ENCODE measurements around the gene RPRD1B. TPM values are rescaled to one million over a fixed set of nuclear protein-coding genes. Genes with fewer than 3 reads are reported as not detected.

RPRD1B gene
- total and polyA plus RNA-seq, 3 experiments from 2014 or later, result 5.2 to 39.1 (median 39.1) TPM

DNA sequence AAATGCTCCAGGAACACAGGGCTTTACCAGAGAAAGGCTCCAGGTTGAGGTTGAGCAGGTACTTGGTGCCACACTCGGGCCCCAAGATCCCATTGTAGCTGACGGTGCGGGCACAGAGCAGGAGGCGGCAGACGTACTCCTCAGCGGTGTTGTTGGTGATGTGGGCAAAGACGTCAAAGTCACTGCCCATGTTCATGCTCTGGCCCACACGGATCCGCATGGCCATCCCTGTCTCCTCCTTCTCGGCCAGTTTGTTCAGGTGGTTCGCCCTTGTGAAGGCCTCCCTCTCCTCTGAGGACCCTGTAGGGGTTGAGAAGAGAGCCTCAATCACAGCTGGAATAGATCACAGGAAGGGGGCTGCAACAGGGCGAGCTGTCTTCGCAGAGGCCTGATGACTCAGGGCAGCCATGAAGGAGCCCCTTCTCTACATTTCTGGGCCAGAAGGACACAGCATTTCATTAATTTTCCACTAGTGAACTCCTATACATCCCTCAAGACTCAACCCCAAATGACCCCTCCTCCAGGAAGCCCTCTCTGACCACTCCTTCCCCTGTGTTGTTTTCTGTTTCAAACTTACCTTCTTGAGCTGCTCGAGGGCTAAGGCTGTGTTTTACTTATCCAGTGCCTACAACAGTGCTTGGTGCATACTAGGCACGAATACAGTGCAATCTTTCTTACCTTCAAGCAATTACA lies 104.7 kb downstream of the RPRD1B start:
- peaks cover 2 to 6% (median 6%) of the 10 kb centered on the region in 3 donors for H3K4me1 Mint-ChIP-seq
- CTCF ChIA-PET, result no interaction called here
- Histone ChIP-seq H3K36me3 (ENCODE audit: insufficient read depth, low read length) (no peaks in the 10 kb centered on the region), H3K27ac (ENCODE audit: low read depth, low read length) (no peak overlapping the region), H3K4me1 (ENCODE audit: insufficient read depth, low read length) (no peaks in the 10 kb centered on the region), H3K27me3 (ENCODE audit: insufficient read depth, low read length, poor library complexity, severe bottlenecking) (no peaks in the 10 kb centered on the region), H3K4me3 (ENCODE audit: low read length) (no peak overlapping the region), H3K9me3 (ENCODE audit: low read length) (no peaks in the 10 kb centered on the region)
- POLR2A ChIA-PET, result no interaction called here
- no peak overlapping the region for H3K4me3 Mint-ChIP-seq
- no peak for DNase-seq
- H3K27me3 Mint-ChIP-seq, result peaks cover 0 to 2% of the 10 kb centered on the region in 2 donors
- no peaks in the 10 kb centered on the region for H3K9me3 Mint-ChIP-seq
- no peaks in the 10 kb centered on the region for H3K36me3 Mint-ChIP-seq
- peak overlapping the region in 1 of 8 donors; percentile 82 for H3K27ac Mint-ChIP-seq

DNA sequence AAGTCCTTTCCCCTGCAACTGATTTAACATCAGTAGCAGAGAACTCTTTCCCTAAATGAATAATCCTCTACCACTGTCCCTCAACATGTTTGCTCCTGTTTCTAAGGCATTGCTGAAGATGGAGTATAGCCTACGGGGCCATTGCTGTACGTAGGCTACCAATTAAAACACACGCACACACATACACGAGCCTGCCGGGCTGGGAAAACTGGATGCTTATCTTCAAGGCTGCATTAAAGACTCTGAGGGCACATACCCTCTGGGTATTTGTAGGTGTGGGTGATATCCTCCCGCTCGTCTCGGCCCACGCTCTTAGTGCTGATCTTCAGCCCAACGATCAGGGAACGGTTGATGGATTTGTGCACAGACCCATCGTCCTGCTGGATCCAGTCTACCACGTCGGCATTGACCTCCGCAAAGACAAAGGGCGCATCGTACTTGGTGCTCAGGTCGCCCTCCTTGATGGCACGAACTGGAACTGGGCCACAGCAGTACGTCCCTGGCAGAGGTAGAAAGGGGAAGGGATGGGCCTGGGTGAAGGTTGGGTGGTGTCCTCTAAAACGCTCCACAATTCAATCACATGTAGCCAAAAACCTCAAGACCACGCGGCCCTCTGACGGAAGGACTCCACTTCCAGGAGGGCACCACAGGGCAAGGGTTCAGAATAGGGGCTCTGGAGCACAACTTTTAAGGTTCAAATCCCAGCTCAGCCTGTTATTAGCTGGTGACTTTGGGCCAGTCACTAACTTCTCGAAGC lies 105.8 kb downstream of the RPRD1B start:
- Mint-ChIP-seq H3K27me3 (peaks cover 0 to 2% of the 10 kb centered on the region in 2 donors), H3K27ac (peak overlapping the region in 1 of 8 donors; percentile 71), H3K4me1 (peaks cover 2 to 5% (median 5%) of the 10 kb centered on the region in 3 donors), H3K9me3 (no peaks in the 10 kb centered on the region), H3K4me3 (no peak overlapping the region), H3K36me3 (no peaks in the 10 kb centered on the region)
- Histone ChIP-seq H3K4me3 (ENCODE audit: low read length) (no peak overlapping the region), H3K36me3 (ENCODE audit: insufficient read depth, low read length) (no peaks in the 10 kb centered on the region), H3K9me3 (ENCODE audit: low read length) (no peaks in the 10 kb centered on the region), H3K4me1 (ENCODE audit: insufficient read depth, low read length) (no peaks in the 10 kb centered on the region), H3K27me3 (ENCODE audit: insufficient read depth, low read length, poor library complexity, severe bottlenecking) (no peaks in the 10 kb centered on the region), H3K27ac (ENCODE audit: low read depth, low read length) (no peak overlapping the region)
- POLR2A ChIA-PET, result no interaction called here
- no peak for DNase-seq
- CTCF ChIA-PET, result interaction anchor here (0.8 kb wide), 1 partner anchor 25 kb away, joined by 3 read pairs; no protein-coding TSS in a partner anchor

DNA sequence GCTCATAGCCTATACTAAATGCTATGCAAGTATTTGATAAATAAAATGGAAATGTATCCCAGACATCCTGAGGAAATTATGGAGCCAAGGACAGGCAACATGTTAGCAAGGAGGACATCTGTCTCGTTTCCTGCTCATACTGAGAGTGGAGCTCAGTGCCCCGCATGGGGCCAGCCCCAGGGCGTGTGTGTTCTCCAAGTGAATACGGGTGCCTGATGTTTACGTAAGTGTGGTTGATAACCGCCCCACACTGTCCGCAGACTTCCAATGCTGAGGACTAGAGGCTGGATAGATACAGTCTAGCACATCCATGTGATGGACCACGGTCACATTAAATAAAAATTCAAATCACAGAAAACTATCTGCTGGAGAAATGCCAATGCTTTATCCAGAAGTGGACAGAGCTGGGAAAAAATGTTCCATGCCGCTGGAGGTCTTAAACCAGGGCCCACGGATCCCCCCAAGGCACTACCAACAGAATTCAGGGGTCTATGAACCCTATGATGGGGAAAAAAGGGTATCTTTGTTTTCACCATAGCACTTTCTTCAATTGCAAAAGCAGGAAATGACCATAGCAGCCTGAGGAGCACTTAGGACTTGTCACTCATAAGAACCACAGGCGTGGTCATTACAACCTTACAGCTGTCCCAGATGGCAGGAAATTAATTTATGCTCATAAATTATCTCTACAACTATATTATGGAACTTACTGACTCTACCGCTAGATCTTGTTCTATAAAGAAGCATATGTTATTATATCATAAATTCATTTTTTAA lies 106.6 kb downstream of the RPRD1B start:
- no peak overlapping the region for H3K27ac ChIP-seq (ENCODE audit: low read depth, low read length)
- H3K4me3 ChIP-seq (ENCODE audit: low read length), result no peak overlapping the region
- peaks cover 0 to 2% of the 10 kb centered on the region in 2 donors for H3K27me3 Mint-ChIP-seq
- no peak overlapping the region for H3K4me3 Mint-ChIP-seq
- ChIA-PET CTCF (interaction anchor here (0.8 kb wide), 1 partner anchor 24 kb away, joined by 3 read pairs; no protein-coding TSS in a partner anchor), POLR2A (no interaction called here)
- H3K36me3 Mint-ChIP-seq, result no peaks in the 10 kb centered on the region
- H3K9me3 ChIP-seq (ENCODE audit: low read length), result no peaks in the 10 kb centered on the region
- no peak overlapping the region for H3K27ac Mint-ChIP-seq
- H3K4me1 Mint-ChIP-seq, result no peaks in the 10 kb centered on the region
- no peak for DNase-seq
- H3K36me3 ChIP-seq (ENCODE audit: insufficient read depth, low read length), result no peaks in the 10 kb centered on the region
- no peaks in the 10 kb centered on the region for H3K4me1 ChIP-seq (ENCODE audit: insufficient read depth, low read length)
- H3K27me3 ChIP-seq (ENCODE audit: insufficient read depth, low read length, poor library complexity, severe bottlenecking), result no peaks in the 10 kb centered on the region
- no peaks in the 10 kb centered on the region for H3K9me3 Mint-ChIP-seq

DNA sequence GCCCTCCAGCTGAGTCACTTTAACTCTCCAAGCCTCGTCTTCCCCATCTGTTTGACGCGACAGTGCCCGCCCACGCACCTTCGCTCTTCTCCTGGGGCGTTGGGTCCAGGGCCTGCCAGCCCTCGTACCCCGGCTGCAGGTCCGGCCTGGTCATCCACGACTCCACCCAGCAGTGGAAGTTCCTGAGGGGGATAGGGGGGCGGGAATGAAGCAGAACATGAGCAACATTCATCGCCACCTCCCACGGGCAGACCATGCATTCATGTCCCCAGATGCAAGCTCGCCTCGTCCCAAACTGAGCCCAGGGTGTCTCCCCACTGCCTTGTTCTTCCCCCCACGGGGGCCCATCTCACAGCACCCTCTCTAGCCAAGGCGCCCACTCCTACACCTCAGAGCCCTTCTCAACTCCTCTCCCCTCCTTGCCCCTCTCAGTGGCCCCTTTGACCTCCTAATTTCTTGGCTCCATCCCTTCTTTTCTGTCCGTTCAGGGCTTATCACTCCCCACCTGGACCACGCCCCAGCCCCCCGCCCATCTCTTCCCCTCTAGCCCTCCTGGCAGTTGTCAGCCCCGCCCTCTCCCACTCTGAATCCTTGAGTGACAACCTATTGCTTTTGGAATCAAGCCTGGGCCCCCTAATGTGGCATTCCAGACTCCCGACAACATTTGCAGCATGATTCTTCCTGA lies 107.8 kb downstream of the RPRD1B start:
- Histone ChIP-seq H3K27ac (ENCODE audit: low read depth, low read length) (no peak overlapping the region), H3K9me3 (ENCODE audit: low read length) (no peaks in the 10 kb centered on the region), H3K4me3 (ENCODE audit: low read length) (no peak overlapping the region), H3K27me3 (ENCODE audit: insufficient read depth, low read length, poor library complexity, severe bottlenecking) (no peaks in the 10 kb centered on the region), H3K4me1 (ENCODE audit: insufficient read depth, low read length) (no peaks in the 10 kb centered on the region), H3K36me3 (ENCODE audit: insufficient read depth, low read length) (no peaks in the 10 kb centered on the region)
- POLR2A ChIA-PET, result no interaction called here
- H3K4me1 Mint-ChIP-seq, result no peaks in the 10 kb centered on the region
- CTCF ChIA-PET, result no interaction called here
- no peaks in the 10 kb centered on the region for H3K9me3 Mint-ChIP-seq
- H3K27me3 Mint-ChIP-seq, result peaks cover 2 to 3% of the 10 kb centered on the region in 2 donors
- peak overlapping the region in 1 of 8 donors; percentile 74 for H3K27ac Mint-ChIP-seq
- H3K36me3 Mint-ChIP-seq, result no peaks in the 10 kb centered on the region
- no peak overlapping the region for H3K4me3 Mint-ChIP-seq
- no peak for DNase-seq

Other genes starting within 250 kb of the RPRD1B start
- not detected for gene VSTM2L, start 130.6 kb upstream of the RPRD1B start, total RNA-seq
- not detected for gene VSTM2L, start 130.6 kb upstream of the RPRD1B start, polyA plus RNA-seq
- gene TTI1, start 290 bp upstream of the RPRD1B start, total RNA-seq, result 10 to 100 TPM; 40.5 to 41.6 TPM
- gene TTI1, start 290 bp upstream of the RPRD1B start, polyA plus RNA-seq, result 16.7 TPM
- gene TGM2, start 131.5 kb downstream of the RPRD1B start, total RNA-seq, result not detected
- gene TGM2, start 131.5 kb downstream of the RPRD1B start, polyA plus RNA-seq, result not detected
- not detected for gene KIAA1755, start 227.0 kb downstream of the RPRD1B start, total RNA-seq
- gene KIAA1755, start 227.0 kb downstream of the RPRD1B start, polyA plus RNA-seq, result not detected